ENCODE data around the gene NCOR1.

Gene NCOR1

GRCh38 chr17:16108386-16108785, 106.9 kb downstream of the NCOR1 start:
- ChIA-PET CTCF (no interaction called here), POLR2A (ENCODE audit: low non-redundant PET) (no interaction called here)
- no peak overlapping the region for H3K27ac ChIP-seq
- no peak for DNase-seq (ENCODE audit: low spot score)
- TF ChIP-seq CTCF (conservative IDR thresholded peaks at IDR 0.05; ENCODE audit: low read depth), result no peak

GRCh38 chr17:16107165-16107770, 108.1 kb downstream of the NCOR1 start:
- H3K27ac ChIP-seq, result no peak overlapping the region
- POLR2A ChIA-PET (ENCODE audit: low non-redundant PET), result no interaction called here
- TF ChIP-seq CTCF (conservative IDR thresholded peaks at IDR 0.05; ENCODE audit: low read depth), result no peak
- DNase-seq (ENCODE audit: low spot score), result no peak
- CTCF ChIA-PET, result interaction anchor here (0.7 kb wide), 1 partner anchor 1691 kb away, joined by 3 read pairs; no protein-coding TSS in a partner anchor

GRCh38 chr17:16106161-16106891, 109.0 kb downstream of the NCOR1 start:
- DNase-seq (ENCODE audit: low spot score), result no peak
- TF ChIP-seq CTCF (conservative IDR thresholded peaks at IDR 0.05; ENCODE audit: low read depth), result no peak
- CTCF ChIA-PET, result no interaction called here
- H3K27ac ChIP-seq, result no peak overlapping the region
- POLR2A ChIA-PET (ENCODE audit: low non-redundant PET), result no interaction called here

GRCh38 chr17:16104189-16104588, 111.1 kb downstream of the NCOR1 start:
- no peak for TF ChIP-seq CTCF (conservative IDR thresholded peaks at IDR 0.05; ENCODE audit: low read depth)
- H3K27ac ChIP-seq, result no peak overlapping the region
- CTCF ChIA-PET, result no interaction called here
- DNase-seq (ENCODE audit: low spot score), result no peak
- POLR2A ChIA-PET (ENCODE audit: low non-redundant PET), result no interaction called here

- POLR2A ChIA-PET (ENCODE audit: low non-redundant PET), result no interaction called here
- CTCF ChIA-PET, result interaction anchor here (0.6 kb wide), 1 partner anchor 50 kb away, joined by 5 read pairs; no protein-coding TSS in a partner anchor
- TF ChIP-seq CTCF (conservative IDR thresholded peaks at IDR 0.05; ENCODE audit: low read depth), result no peak
- no peak for DNase-seq (ENCODE audit: low spot score)
- no peak overlapping the region for H3K27ac ChIP-seq
These were observed 113.9 kb downstream of the NCOR1 start for GRCh38 chr17:16101440-16101839.

- CTCF ChIA-PET, result no interaction called here
- H3K27ac ChIP-seq, result no peak overlapping the region
- DNase-seq (ENCODE audit: low spot score), result no peak
- POLR2A ChIA-PET (ENCODE audit: low non-redundant PET), result no interaction called here
- TF ChIP-seq CTCF (conservative IDR thresholded peaks at IDR 0.05; ENCODE audit: low read depth), result no peak
These were observed 114.5 kb downstream of the NCOR1 start for GRCh38 chr17:16100737-16101400.

Data from RWPE1 (cell line).